ENCODE results near the gene DHRS4.

DHRS4 gene

DNA sequence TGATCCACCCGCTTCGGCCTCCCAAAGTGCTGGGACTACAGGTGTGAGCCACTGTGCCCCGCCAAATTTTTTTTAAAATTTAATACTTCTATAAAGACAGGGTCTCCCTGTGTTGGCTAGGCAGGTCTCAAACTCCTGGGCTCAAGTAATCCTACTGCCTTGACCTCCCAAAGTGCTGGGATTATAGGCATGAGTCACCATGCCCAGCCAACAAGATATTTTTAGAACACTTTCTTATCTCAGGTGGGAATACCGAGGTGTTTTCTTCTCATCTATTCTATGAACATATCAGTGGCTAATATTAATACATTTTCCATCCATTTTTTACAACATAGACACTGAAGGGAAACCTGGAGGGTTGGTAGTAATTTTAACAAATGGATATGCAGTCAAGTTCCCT lies 38.0 kb upstream of the DHRS4 start:
- Histone ChIP-seq H3K9ac (ENCODE audit: low read length) (no peak overlapping the region), H3K4me3 (ENCODE audit: insufficient read depth, low read length, poor library complexity, severe bottlenecking) (no peak overlapping the region), H3K4me2 (ENCODE audit: low read depth, low read length, poor library complexity, severe bottlenecking) (no peak overlapping the region), H2AFZ (ENCODE audit: low read depth, low read length, severe bottlenecking) (no peak overlapping the region), H3K9me3 (ENCODE audit: insufficient read depth, low read length) (no peaks in the 10 kb centered on the region), H3F3A (ENCODE audit: insufficient read depth) (no peaks in the 10 kb centered on the region), H3K27me3 (ENCODE audit: low read length) (no peaks in the 10 kb centered on the region), H3K9me2 (replicated peaks; ENCODE audit: insufficient read depth, low read length) (no peaks in the 10 kb centered on the region), H3K27ac (ENCODE audit: low read depth, low read length) (no peak overlapping the region), H4K20me1 (ENCODE audit: low read depth, low read length) (no peaks in the 10 kb centered on the region), H3K36me3 (ENCODE audit: low read length) (no peaks in the 10 kb centered on the region), H3K79me2 (ENCODE audit: insufficient read depth, low read length) (no peaks in the 10 kb centered on the region)
- TF ChIP-seq, protein P1, sequence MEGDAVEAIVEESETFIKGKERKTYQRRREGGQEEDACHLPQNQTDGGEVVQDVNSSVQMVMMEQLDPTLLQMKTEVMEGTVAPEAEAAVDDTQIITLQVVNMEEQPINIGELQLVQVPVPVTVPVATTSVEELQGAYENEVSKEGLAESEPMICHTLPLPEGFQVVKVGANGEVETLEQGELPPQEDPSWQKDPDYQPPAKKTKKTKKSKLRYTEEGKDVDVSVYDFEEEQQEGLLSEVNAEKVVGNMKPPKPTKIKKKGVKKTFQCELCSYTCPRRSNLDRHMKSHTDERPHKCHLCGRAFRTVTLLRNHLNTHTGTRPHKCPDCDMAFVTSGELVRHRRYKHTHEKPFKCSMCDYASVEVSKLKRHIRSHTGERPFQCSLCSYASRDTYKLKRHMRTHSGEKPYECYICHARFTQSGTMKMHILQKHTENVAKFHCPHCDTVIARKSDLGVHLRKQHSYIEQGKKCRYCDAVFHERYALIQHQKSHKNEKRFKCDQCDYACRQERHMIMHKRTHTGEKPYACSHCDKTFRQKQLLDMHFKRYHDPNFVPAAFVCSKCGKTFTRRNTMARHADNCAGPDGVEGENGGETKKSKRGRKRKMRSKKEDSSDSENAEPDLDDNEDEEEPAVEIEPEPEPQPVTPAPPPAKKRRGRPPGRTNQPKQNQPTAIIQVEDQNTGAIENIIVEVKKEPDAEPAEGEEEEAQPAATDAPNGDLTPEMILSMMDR (IDR thresholded peaks at IDR 0.05; ENCODE audit: insufficient read depth, low read length, poor library complexity, severe bottlenecking), result no peak
- TF ChIP-seq EZH2phosphoT487 (conservative IDR thresholded peaks at IDR 0.05; ENCODE audit: low read length), result no peak

DNA sequence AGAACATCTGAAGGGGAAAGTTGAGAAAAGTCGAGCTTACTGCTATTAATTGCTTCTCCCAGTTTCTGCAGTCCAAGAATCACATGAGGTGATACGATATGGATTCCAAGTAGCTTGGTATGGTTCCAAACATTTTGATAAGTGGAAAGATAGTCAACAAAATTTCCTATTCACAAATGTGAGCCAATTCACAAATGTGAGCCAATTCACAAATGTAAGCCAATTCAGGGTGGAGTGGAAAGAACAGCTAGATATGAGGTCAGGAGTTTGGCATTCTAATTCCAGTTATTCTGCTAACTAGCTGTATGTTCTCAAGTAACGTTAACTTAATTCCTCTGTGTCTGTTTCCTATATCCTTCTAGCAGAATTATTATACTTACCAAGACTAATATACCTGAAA lies 37.6 kb upstream of the DHRS4 start:
- no peaks in the 10 kb centered on the region for H3K79me2 ChIP-seq (ENCODE audit: insufficient read depth, low read length)
- H3K9ac ChIP-seq (ENCODE audit: low read length), result no peak overlapping the region
- no peak overlapping the region for H2AFZ ChIP-seq (ENCODE audit: low read depth, low read length, severe bottlenecking)
- no peak overlapping the region for H3K27ac ChIP-seq (ENCODE audit: low read depth, low read length)
- H3K9me3 ChIP-seq (ENCODE audit: insufficient read depth, low read length), result no peaks in the 10 kb centered on the region
- H3K27me3 ChIP-seq (ENCODE audit: low read length), result no peaks in the 10 kb centered on the region
- H3K9me2 ChIP-seq (replicated peaks; ENCODE audit: insufficient read depth, low read length), result no peaks in the 10 kb centered on the region
- H3K36me3 ChIP-seq (ENCODE audit: low read length), result no peaks in the 10 kb centered on the region
- no peak overlapping the region for H3K4me3 ChIP-seq (ENCODE audit: insufficient read depth, low read length, poor library complexity, severe bottlenecking)
- no peaks in the 10 kb centered on the region for H4K20me1 ChIP-seq (ENCODE audit: low read depth, low read length)
- H3K4me2 ChIP-seq (ENCODE audit: low read depth, low read length, poor library complexity, severe bottlenecking), result no peak overlapping the region
- H3F3A ChIP-seq (ENCODE audit: insufficient read depth), result no peaks in the 10 kb centered on the region
- TF ChIP-seq, protein P1 (IDR thresholded peaks at IDR 0.05; ENCODE audit: insufficient read depth, low read length, poor library complexity, severe bottlenecking), result no peak
- no peak for TF ChIP-seq EZH2phosphoT487 (conservative IDR thresholded peaks at IDR 0.05; ENCODE audit: low read length)

DNA sequence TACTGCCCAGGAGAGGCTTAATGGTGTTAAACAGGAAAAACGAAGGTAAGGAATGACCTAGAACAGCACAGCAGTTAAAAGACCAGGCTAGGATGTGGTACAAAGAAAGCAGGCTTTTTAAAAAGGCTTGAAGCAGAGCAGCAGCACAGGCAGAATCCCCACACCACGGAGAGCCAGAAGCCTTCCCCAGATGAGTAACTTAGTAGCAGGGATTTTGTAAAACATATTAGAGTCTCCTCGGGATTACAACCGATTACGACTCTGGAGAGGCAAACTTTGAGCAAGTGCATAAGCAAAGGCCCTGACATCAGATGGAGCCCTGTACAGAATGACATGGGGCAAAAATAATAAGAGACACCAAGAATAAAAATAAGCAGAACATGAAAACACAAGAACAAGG lies 37.1 kb upstream of the DHRS4 start:
- Histone ChIP-seq H2AFZ (ENCODE audit: low read depth, low read length, severe bottlenecking) (no peak overlapping the region), H3K9me3 (ENCODE audit: insufficient read depth, low read length) (no peaks in the 10 kb centered on the region), H3K4me3 (ENCODE audit: insufficient read depth, low read length, poor library complexity, severe bottlenecking) (no peak overlapping the region), H3K79me2 (ENCODE audit: insufficient read depth, low read length) (no peaks in the 10 kb centered on the region), H3K27ac (ENCODE audit: low read depth, low read length) (no peak overlapping the region), H3K4me2 (ENCODE audit: low read depth, low read length, poor library complexity, severe bottlenecking) (no peak overlapping the region), H3K9me2 (replicated peaks; ENCODE audit: insufficient read depth, low read length) (no peaks in the 10 kb centered on the region), H3K27me3 (ENCODE audit: low read length) (no peaks in the 10 kb centered on the region), H3K9ac (ENCODE audit: low read length) (no peak overlapping the region), H4K20me1 (ENCODE audit: low read depth, low read length) (no peaks in the 10 kb centered on the region), H3F3A (ENCODE audit: insufficient read depth) (no peaks in the 10 kb centered on the region), H3K36me3 (ENCODE audit: low read length) (no peaks in the 10 kb centered on the region)
- no peak for TF ChIP-seq EZH2phosphoT487 (conservative IDR thresholded peaks at IDR 0.05; ENCODE audit: low read length)
- TF ChIP-seq, protein P1 (IDR thresholded peaks at IDR 0.05; ENCODE audit: insufficient read depth, low read length, poor library complexity, severe bottlenecking), result no peak

All from SU-DHL-6 (cell line).